ENCODE measurements around the gene KRT75. TPM values are rescaled to one million over a fixed set of nuclear protein-coding genes. Genes with fewer than 3 reads are reported as not detected.

Gene KRT75
- total and polyA plus RNA-seq, 7 experiments from 2014 or later = not detected

DNA sequence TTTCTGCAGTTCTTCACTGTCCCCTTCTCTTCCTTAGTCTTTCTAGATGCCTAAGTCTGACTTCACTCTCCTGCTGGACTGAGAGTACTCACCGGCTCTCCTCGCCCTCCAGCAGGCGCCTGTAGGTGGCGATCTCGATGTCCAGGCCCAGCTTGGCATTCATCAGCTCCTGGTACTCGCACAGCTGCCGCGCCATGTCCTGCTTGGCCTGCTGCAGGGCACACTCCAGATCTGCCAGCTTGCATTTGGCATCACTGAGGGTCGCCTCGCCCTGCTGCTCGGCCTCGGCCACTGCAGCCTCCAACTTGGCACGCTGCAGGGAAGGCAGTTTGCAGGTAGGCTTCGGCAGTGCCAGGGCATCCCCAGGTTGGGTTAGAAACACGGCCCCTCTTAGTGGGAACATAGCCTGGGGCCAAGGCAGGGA, 53.9 kb downstream of the KRT75 start:
- ATAC-seq = no peak
- Histone ChIP-seq H3K36me3 (ENCODE audit: control insufficient read depth in 2 of 3, insufficient read depth in 3 of 3, low read length in 3 of 3) (no peaks in the 10 kb centered on the region), H3K9me3 (ENCODE audit: control insufficient read depth in 2 of 3, low read length in 3 of 3) (no peaks in the 10 kb centered on the region), H3K4me1 (ENCODE audit: control insufficient read depth in 2 of 2, insufficient read depth in 2 of 2, low read length in 2 of 2) (peaks cover 3 to 7% of the 10 kb centered on the region in 2 donors), H3K4me3 (ENCODE audit: low read length) (no peak overlapping the region), H3K27me3 (ENCODE audit: control insufficient read depth in 2 of 2, insufficient read depth in 2 of 2, low read length in 2 of 2) (no peaks in the 10 kb centered on the region), H3K27ac (ENCODE audit: low read depth, low read length) (no peak overlapping the region)
- CTCF ChIA-PET = interaction anchor here (0.6 to 1.1 kb wide), 2 partner anchors 18 to 439 kb away, joined by 3 read pairs; no protein-coding TSS in a partner anchor
- no peak for DNase-seq
- peaks cover 0 to 15% (median 7%) of the 10 kb centered on the region in 5 donors for H3K27me3 Mint-ChIP-seq
- H3K4me3 Mint-ChIP-seq = no peak overlapping the region
- H3K4me1 Mint-ChIP-seq = peaks cover 7 to 12% (median 8%) of the 10 kb centered on the region in 7 donors
- intact Hi-C loops (cut with micrococcal nuclease) = no loop called here
- no peak overlapping the region for H3K27ac Mint-ChIP-seq
- H3K9me3 Mint-ChIP-seq = no peaks in the 10 kb centered on the region
- H3K36me3 Mint-ChIP-seq = no peaks in the 10 kb centered on the region
- POLR2A ChIA-PET = no interaction called here

DNA sequence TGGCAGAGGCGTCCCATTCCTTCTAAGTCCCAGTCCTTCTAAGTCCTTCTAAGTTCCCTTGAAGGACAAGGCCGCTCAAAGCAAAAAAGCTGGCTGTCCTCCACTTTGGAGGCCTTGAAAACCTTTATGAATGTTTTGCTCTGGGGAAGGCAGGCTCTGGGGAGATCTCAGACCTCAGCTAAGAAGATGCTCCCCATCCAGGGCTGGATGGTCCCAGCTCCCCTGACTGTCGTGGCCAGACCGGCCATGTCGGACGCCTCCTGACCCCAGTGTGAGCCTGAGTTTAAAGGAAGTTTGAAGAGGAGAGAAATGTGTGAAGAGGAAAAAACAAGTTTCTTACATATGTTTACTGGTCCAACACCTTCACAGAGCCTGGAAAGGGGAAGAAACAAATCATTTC, 54.6 kb downstream of the KRT75 start:
- Mint-ChIP-seq H3K27me3 (peaks cover 0 to 15% (median 7%) of the 10 kb centered on the region in 5 donors), H3K4me1 (peaks cover 7 to 12% (median 8%) of the 10 kb centered on the region in 7 donors), H3K4me3 (no peak overlapping the region), H3K36me3 (no peaks in the 10 kb centered on the region), H3K27ac (no peak overlapping the region), H3K9me3 (no peaks in the 10 kb centered on the region)
- no peak for ATAC-seq
- no peaks in the 10 kb centered on the region for H3K9me3 ChIP-seq (ENCODE audit: control insufficient read depth in 2 of 3, low read length in 3 of 3)
- ChIA-PET POLR2A (no interaction called here), CTCF (interaction anchor here (1.1 kb wide), 1 partner anchor 500 kb away, joined by 3 read pairs; no protein-coding TSS in a partner anchor)
- no peaks in the 10 kb centered on the region for H3K27me3 ChIP-seq (ENCODE audit: control insufficient read depth in 2 of 2, insufficient read depth in 2 of 2, low read length in 2 of 2)
- peaks cover 3 to 7% of the 10 kb centered on the region in 2 donors for H3K4me1 ChIP-seq (ENCODE audit: control insufficient read depth in 2 of 2, insufficient read depth in 2 of 2, low read length in 2 of 2)
- intact Hi-C loops (cut with micrococcal nuclease) = loop anchor here in 1 of 2 donors (10.0 kb wide), 1 partner anchor 125 kb away; no protein-coding TSS in a partner anchor
- no peaks in the 10 kb centered on the region for H3K36me3 ChIP-seq (ENCODE audit: control insufficient read depth in 2 of 3, insufficient read depth in 3 of 3, low read length in 3 of 3)
- H3K4me3 ChIP-seq (ENCODE audit: low read length) = no peak overlapping the region
- no peak overlapping the region for H3K27ac ChIP-seq (ENCODE audit: low read depth, low read length)
- no peak for DNase-seq

DNA sequence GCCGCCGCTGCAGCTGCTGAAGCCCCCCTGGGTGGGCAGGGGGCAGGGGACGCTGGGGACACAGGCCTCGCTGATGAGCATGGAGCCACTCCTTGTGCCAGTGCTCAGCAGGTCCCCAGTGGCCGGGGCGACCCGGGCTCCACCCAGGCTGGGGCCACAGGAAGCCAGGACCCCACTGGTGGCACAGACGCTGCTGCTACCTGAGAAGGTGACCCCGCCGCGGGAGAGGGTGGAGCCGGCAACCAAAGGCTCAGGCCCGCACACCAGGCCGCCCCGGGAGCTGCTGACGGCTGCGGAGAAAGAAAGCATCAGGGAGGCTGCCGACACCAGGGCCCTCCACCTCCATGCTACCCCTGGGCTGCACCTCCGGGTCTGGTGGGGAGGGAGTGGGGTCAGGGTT, 56.1 kb downstream of the KRT75 start:
- H3K9me3 ChIP-seq (ENCODE audit: control insufficient read depth in 2 of 3, low read length in 3 of 3) = no peaks in the 10 kb centered on the region
- ATAC-seq = no peak
- H3K4me3 ChIP-seq (ENCODE audit: low read length) = no peak overlapping the region
- Mint-ChIP-seq H3K36me3 (no peaks in the 10 kb centered on the region), H3K27ac (no peak overlapping the region), H3K4me1 (peaks cover 6 to 8% (median 7%) of the 10 kb centered on the region in 7 donors), H3K9me3 (peaks cover 0 to 13% (median 0%) of the 10 kb centered on the region in 11 donors), H3K27me3 (peaks cover 0 to 21% (median 7%) of the 10 kb centered on the region in 5 donors), H3K4me3 (no peak overlapping the region)
- peaks cover 3 to 5% of the 10 kb centered on the region in 2 donors for H3K4me1 ChIP-seq (ENCODE audit: control insufficient read depth in 2 of 2, insufficient read depth in 2 of 2, low read length in 2 of 2)
- H3K36me3 ChIP-seq (ENCODE audit: control insufficient read depth in 2 of 3, insufficient read depth in 3 of 3, low read length in 3 of 3) = no peaks in the 10 kb centered on the region
- intact Hi-C loops (cut with micrococcal nuclease) = loop anchor here in 1 of 2 donors (10.0 kb wide), 1 partner anchor 127 kb away; no protein-coding TSS in a partner anchor
- CTCF ChIA-PET = no interaction called here
- no peaks in the 10 kb centered on the region for H3K27me3 ChIP-seq (ENCODE audit: control insufficient read depth in 2 of 2, insufficient read depth in 2 of 2, low read length in 2 of 2)
- no peak overlapping the region for H3K27ac ChIP-seq (ENCODE audit: low read depth, low read length)
- POLR2A ChIA-PET = no interaction called here
- no peak for DNase-seq

DNA sequence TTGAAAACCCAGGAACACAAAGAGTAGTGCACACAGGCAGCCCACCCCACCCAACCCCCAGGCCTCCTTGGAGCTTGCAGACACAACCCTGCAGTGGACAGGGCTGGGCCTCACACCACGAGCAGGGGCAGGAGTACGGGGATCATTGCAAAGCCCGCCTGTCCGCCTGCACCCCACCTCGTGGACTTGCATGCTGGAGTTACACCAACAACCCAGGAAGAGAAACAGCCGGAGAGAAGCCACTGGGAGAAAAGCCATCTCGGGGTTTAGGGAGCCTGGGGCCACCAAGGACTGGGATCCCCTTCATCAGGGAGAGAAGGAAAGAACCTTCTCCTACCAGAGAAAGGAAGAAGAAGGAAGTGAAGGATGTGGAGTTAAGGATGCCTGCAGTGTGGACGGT, 56.9 kb downstream of the KRT75 start:
- no peak for ATAC-seq
- H3K9me3 Mint-ChIP-seq = peaks cover 0 to 13% (median 0%) of the 10 kb centered on the region in 11 donors
- Histone ChIP-seq H3K4me1 (ENCODE audit: control insufficient read depth in 2 of 2, insufficient read depth in 2 of 2, low read length in 2 of 2) (no peaks in the 10 kb centered on the region), H3K27me3 (ENCODE audit: control insufficient read depth in 2 of 2, insufficient read depth in 2 of 2, low read length in 2 of 2) (no peaks in the 10 kb centered on the region), H3K4me3 (ENCODE audit: low read length) (no peak overlapping the region), H3K36me3 (ENCODE audit: control insufficient read depth in 2 of 3, insufficient read depth in 3 of 3, low read length in 3 of 3) (no peaks in the 10 kb centered on the region), H3K27ac (ENCODE audit: low read depth, low read length) (no peak overlapping the region), H3K9me3 (ENCODE audit: control insufficient read depth in 2 of 3, low read length in 3 of 3) (no peaks in the 10 kb centered on the region)
- DNase-seq = no peak
- H3K4me3 Mint-ChIP-seq = no peak overlapping the region
- ChIA-PET POLR2A (no interaction called here), CTCF (no interaction called here)
- H3K27me3 Mint-ChIP-seq = peaks cover 0 to 25% (median 7%) of the 10 kb centered on the region in 5 donors
- intact Hi-C loops (cut with micrococcal nuclease) = loop anchor here in 1 of 2 donors (10.0 kb wide), 1 partner anchor 128 kb away; no protein-coding TSS in a partner anchor
- no peaks in the 10 kb centered on the region for H3K4me1 Mint-ChIP-seq
- H3K27ac Mint-ChIP-seq = no peak overlapping the region
- H3K36me3 Mint-ChIP-seq = no peaks in the 10 kb centered on the region

Other genes starting within 250 kb of the KRT75 start
- under 1 TPM in 1 of 5 experiments, not detected in 4; 0.12 TPM for gene KRT80, start 242.4 kb downstream of the KRT75 start, total RNA-seq
- not detected for gene KRT80, start 242.4 kb downstream of the KRT75 start, polyA plus RNA-seq
- 10 to 100 TPM in 1 of 5 experiments, not detected in 4; 36.1 TPM for gene KRT7, start 201.1 kb downstream of the KRT75 start, total RNA-seq
- not detected for gene KRT7, start 201.1 kb downstream of the KRT75 start, polyA plus RNA-seq
- gene KRT86, start 159.7 kb downstream of the KRT75 start, total RNA-seq = 1 to 10 TPM in 1 of 5 experiments, under 1 TPM in 1, not detected in 3; 0.13 to 1.5 TPM
- gene KRT86, start 159.7 kb downstream of the KRT75 start, polyA plus RNA-seq = not detected
- under 1 TPM in 2 of 5 experiments, not detected in 3; 0.15 to 0.21 TPM for gene KRT81, start 142.8 kb downstream of the KRT75 start, total RNA-seq
- not detected for gene KRT81, start 142.8 kb downstream of the KRT75 start, polyA plus RNA-seq
- gene KRT83, start 113.0 kb downstream of the KRT75 start, total RNA-seq = not detected
- not detected for gene KRT83, start 113.0 kb downstream of the KRT75 start, polyA plus RNA-seq
- not detected for gene KRT85, start 66.9 kb downstream of the KRT75 start, total RNA-seq
- not detected for gene KRT85, start 66.9 kb downstream of the KRT75 start, polyA plus RNA-seq
- not detected for gene KRT84, start 48.7 kb downstream of the KRT75 start, total RNA-seq
- gene KRT84, start 48.7 kb downstream of the KRT75 start, polyA plus RNA-seq = not detected
- not detected for gene KRT82, start 28.0 kb downstream of the KRT75 start, total RNA-seq
- not detected for gene KRT82, start 28.0 kb downstream of the KRT75 start, polyA plus RNA-seq
- gene KRT6B, start 17.8 kb upstream of the KRT75 start, total RNA-seq = not detected
- gene KRT6B, start 17.8 kb upstream of the KRT75 start, polyA plus RNA-seq = not detected
- gene KRT6C, start 39.4 kb upstream of the KRT75 start, total RNA-seq = not detected
- gene KRT6C, start 39.4 kb upstream of the KRT75 start, polyA plus RNA-seq = not detected
- gene KRT6A, start 58.9 kb upstream of the KRT75 start, total RNA-seq = not detected
- not detected for gene KRT6A, start 58.9 kb upstream of the KRT75 start, polyA plus RNA-seq
- gene KRT5, start 86.0 kb upstream of the KRT75 start, total RNA-seq = under 1 TPM in 1 of 5 experiments, not detected in 4; 0.24 TPM
- gene KRT5, start 86.0 kb upstream of the KRT75 start, polyA plus RNA-seq = not detected
- not detected for gene KRT71, start 118.8 kb upstream of the KRT75 start, total RNA-seq
- not detected for gene KRT71, start 118.8 kb upstream of the KRT75 start, polyA plus RNA-seq
- gene KRT74, start 139.5 kb upstream of the KRT75 start, total RNA-seq = 1 to 10 TPM in 2 of 5 experiments, under 1 TPM in 2, not detected in 1; 0.12 to 1.2 (median 0.90) TPM
- not detected for gene KRT74, start 139.5 kb upstream of the KRT75 start, polyA plus RNA-seq
- gene KRT72, start 167.1 kb upstream of the KRT75 start, total RNA-seq = 100 to 1,000 TPM in 3 of 5 experiments, 10 to 100 TPM in 1, 1 to 10 TPM in 1; 2.1 to 149 (median 104) TPM
- under 1 TPM in 1 of 2 donors, not detected in 1; 0.71 TPM for gene KRT72, start 167.1 kb upstream of the KRT75 start, polyA plus RNA-seq
- gene KRT73, start 184.2 kb upstream of the KRT75 start, total RNA-seq = 10 to 100 TPM in 4 of 5 experiments, 1 to 10 TPM in 1; 1.0 to 96.4 (median 65.6) TPM
- gene KRT73, start 184.2 kb upstream of the KRT75 start, polyA plus RNA-seq = 10 to 100 TPM in 1 of 2 donors, 1 to 10 TPM in 1; 6.2 to 11.1 TPM
- gene KRT2, start 217.8 kb upstream of the KRT75 start, total RNA-seq = 1 to 10 TPM in 3 of 5 experiments, under 1 TPM in 1, not detected in 1; 0.29 to 2.3 (median 2.0) TPM
- gene KRT2, start 217.8 kb upstream of the KRT75 start, polyA plus RNA-seq = 1 to 10 TPM; 2.4 to 4.7 TPM
- gene KRT1, start 246.0 kb upstream of the KRT75 start, total RNA-seq = 1 to 10 TPM in 2 of 5 experiments, under 1 TPM in 1, not detected in 2; 0.27 to 5.6 (median 2.3) TPM
- 1 to 10 TPM; 5.2 to 9.4 TPM for gene KRT1, start 246.0 kb upstream of the KRT75 start, polyA plus RNA-seq